HG02763 (cell line): ENCODE data around the gene PIRT.
"Not testable (repeated sequence)": the region's sequence is repeated elsewhere in the genome, so short reads cannot be mapped to it uniquely, and the experiment has no call there.

Experiments
- ATAC-seq: cut with Tn5 transposase; IDR thresholded peaks from one replicate; pipeline ENCODE4 v1.9.1; 2021; ENCODE audit warnings: mild to moderate bottlenecking, moderate library complexity; ENCODE audit not compliant: unreplicated experiment

PIRT gene

GRCh38 chr17:10837921-10838320 lies at the start of gene PIRT:
TSS of gene PIRT (minus strand) at chr17:10838087. CDS start at chr17:10825645, 12,442 bp downstream.
- no peak for ATAC-seq

DNA sequence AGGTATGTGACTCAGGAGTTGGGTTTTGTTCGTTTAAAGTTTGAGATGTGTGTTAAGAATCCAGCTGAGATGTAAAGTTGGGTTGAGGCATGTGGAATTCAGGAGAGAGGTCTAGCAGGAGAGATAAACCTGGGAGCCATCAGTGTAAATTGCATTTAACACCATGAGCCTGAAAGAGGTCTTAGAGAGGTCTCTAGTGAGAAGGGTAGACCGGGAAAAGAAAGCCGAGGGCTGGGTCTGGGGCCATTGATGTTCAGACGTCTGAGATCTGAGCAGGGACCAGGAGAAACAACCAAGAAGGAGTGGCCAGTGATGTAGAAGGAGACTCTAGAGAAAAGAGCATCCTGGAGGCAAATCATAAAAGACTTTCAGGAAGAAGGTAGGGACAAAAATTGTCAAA lies 44.1 kb upstream of the PIRT start:
- ATAC-seq: no peak

DNA sequence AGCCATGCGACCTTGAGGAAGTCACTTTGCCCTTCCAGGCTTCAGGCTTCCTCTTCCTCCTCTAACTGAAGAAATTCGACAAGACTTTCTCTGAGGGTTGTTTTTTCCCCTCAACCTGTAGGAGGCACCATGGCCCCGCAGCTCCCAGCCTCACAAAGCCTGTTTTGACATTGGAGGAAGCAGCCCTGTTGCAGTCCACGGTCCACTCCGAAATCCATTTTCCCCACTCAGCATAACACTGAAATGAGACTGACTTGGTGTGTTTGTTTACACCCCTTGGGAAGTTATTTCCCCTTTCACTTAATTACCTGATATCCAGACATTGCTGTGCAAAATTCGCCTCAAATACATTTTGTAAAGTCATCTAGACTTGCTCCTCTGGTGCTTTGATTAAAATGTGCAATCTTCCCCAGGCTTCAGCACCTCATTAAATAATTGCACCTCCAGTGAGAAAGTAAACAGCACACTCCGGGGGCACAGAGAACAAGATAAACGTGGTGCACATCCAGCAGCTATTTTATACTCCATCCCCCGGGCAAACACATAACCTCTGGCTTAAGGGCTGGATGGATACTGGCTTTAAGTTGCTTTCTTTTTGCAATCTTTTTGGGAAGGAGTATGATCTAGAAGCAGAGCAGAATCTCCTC lies 41.4 kb upstream of the PIRT start:
- no peak for ATAC-seq

DNA sequence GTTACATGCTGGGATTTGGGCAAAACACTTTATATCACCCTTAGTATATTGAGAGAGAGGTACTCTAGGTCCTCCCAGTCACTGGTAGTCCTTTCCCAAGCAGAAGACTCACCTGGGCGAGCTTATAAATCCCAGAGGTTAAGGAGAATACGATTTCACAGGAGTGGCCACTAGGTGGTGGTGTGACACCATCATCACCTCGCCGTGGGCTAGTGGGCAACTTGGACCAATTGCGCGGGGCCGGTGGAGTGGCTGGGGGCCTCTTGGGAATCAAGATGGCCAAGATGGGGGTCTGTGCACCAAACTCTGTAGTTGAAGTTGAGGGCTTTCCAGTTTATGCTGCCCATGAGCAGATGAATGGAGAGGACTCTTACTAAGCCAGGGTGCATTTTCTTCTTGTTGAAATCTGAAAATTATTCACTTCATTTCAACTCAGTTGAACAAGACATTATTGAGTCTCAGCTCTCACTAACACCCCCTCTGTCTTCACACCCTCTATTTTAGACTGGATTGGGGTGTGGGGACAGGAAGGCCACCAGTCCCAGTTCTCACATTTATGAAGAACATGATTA lies 38.2 kb upstream of the PIRT start:
- no peak for ATAC-seq

DNA sequence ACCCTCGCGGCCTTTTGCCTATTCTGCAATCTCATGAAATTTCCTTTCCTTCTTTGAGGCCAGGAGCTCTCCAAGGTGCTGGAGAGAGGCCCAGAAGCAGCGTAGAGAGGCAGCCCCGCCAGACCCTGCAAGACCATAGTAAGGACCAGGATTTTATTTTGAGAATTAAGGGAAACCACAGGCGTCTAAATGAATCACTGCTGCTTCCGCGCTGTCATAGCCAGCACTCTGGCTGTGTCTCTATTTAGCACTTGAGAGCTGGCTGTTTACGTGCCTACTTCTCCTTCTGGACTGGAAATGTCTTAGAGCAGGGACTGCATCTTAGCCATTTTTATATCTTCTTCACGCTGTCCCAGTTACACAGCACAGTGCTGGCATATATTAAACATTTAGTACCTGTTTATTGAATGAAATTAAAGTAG lies 37.6 kb upstream of the PIRT start:
- no peak for ATAC-seq

DNA sequence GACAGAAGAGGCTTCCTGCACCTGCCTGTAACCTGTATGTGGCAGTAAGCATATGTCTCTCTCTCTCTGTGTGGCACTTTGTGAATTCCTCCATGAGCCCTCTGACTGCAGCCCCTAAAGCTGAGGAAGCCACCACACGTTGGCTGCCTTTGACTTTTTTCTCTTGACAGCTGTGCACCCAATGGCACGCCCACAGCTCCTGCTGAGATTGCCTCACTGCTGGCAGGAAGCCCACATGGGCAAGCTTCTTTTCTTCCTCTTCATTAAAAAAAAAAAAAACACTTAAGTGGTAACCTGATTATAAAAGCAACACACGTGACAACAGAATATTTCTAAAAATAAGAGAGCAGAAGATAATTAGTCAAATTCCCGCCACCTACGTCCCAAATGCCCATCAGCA lies 34.0 kb upstream of the PIRT start:
- ATAC-seq: no peak

DNA sequence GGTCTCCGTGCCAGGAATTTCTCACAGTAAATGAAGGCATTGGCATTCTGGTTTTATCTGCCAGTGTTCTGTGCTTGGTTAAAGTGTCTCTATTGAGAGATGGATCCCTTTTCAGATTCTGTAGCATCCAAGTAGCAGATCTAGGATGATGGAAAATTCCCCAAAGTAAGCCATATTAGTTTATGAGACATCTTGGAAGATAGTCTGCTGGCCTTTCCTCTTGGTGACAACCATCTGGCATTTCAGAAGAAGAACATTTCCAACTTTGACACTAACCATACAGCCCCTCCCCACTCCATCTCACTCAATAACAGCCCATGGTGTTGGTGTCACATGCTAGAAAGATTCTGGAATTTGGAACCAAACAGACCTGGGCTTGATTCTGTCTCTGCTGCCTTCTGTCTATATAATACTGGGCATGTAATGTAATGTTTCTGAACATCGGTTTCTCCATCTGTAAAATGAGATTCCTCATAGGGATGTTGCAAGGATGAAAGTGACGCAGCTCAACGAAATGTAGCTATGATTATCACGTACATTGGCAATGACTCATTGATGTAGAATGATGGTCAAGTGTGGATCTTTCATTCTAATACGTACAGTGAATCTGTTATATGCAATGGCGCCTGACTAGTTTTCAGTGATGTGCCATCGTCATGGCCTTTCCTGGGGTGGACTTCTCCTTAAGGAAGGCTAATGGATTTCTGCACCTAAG lies 32.6 kb upstream of the PIRT start:
- no peak for ATAC-seq

DNA sequence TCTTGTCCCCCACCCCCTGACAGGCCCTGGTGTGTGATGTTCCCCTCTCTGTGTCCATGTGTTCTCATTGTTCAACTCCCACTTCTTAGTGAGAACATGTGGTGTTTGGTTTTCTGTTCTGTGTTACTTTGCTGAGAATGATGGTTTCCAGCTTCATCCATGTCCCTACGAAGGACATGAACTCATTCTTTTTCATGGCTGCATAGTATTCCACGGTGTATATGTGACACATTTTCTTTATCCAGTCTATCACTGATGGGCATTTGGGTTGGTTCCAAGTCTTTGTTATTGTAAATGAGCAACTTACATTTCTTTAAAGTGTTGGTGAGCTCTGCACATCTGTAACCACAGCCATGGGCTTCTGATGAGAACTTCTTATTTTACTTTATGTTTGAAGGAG lies 30.9 kb upstream of the PIRT start:
- ATAC-seq: not testable (repeated sequence)

GRCh38 chr17:10859051-10859450 lies 21.2 kb upstream of the PIRT start:
- ATAC-seq: no peak

DNA sequence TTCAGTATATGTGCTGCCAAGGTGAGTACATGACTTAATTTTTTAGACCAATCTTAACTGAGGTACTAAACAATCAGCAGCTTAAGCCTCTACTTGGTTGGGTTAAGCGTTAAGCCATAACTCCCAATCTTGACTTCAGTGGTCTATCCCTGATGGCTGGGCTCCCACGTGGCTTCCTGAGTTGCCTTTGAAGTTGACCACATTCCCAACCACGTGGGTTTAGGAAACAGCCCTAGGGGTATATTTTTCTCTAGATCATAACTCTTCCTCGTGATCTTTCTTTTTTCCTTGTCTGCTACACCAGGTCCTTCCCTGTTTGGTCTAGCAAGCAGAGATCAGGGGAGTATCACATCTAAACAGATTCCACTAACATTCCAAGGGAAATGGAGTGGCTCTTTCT lies 20.1 kb upstream of the PIRT start:
- ATAC-seq: no peak

GRCh38 chr17:10846636-10847035 lies 8.7 kb upstream of the PIRT start:
- ATAC-seq: not testable (repeated sequence)

- ATAC-seq: no peak
Observed at GRCh38 chr17:10845388-10845751, 7.5 kb upstream of the PIRT start.

DNA sequence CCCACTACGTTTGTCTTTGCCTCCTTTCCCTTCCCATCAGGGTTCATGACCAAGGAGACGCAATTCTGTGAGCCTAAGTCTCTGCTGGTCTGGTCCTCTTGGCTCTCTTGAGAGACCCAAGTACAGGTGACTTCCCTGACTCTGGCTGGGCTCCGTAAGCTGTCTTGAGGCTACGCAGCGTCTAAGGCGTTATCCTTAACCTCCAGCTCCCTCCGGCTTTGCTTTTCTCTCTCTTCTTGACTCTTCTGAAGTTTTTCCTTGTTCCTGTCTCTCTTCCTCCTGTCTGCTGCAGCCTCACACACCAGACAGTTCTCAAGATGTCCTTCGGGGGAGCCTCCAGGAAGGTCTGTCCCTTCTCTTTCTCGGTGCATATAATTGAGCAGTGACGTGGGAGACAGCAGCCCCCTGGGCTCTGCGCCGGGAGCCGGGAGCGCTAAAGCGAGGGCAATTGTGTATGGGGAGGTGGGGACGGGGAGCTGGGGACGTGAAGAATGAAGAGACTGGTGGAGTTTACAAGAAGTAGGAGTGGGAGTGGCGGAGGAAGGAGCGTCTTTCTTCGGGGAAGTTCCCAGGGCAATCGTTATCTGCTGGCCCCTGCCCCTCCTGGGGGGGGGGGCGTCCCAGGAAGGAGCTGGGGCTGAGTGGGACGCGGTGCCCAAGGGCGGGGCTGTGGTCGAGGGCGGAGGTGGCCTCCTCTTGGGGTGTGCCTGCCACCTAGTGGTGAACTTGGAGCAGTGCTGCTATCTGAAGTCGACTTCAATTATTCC lies 6.9 kb upstream of the PIRT start:
- ATAC-seq: peak; percentile 85

DNA sequence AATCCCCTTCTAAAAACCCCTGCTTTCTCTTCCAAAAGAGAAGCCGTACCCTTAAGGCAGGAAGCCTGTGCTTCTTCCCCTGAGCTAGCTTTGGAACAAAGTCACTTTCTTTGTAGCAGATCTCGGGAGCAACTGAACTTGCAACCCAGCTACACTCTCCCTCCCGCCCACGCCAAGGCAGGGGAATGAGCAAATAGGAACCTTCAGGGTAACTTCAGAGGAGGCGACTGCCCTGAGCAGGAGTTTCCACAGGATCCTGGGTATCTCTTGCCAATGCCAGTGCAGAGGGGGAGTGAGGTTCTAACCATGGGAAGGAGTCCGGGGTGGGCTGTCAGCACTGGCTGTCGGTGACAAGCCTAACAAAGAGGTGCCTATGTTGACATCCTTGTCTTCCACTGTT lies 5.9 kb upstream of the PIRT start:
- no peak for ATAC-seq

DNA sequence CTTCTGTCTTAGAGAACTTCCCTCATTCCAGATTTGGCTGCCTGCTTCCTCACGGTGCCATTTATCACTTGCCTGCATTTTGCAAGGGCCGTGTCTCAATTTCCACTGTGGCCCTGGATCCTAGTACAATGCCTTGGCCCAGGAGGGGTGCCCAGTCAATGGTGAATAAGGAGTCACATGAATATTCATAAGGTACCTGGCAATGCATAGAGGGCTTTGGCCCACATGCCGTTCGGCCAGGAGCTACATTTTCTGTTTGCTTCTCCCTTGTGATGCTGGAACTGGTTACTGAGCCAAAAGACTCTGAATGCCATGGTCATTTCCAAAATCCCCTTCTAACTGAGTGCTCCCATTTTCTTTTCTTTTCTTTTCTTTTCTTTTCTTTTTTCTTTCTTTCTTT lies 4.8 kb upstream of the PIRT start:
- no peak for ATAC-seq

DNA sequence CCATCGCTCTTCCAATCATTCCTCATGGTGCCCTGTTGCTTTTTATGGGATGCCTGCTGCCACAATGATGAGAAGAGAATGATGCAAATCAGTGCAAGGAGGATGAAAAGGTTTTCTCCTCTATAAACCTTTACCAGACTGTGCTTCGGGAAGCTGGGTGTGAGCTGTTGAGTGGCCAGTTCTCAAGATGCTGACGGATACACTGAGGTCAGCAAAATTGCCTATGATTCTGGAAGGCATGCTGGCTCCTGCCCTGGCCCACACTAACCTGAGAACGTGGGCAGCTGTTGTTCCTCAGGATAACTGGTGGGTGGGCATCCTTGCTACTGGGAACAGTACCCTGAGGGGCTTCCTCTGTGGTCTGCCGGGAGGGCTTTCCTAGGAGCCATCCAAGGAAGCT lies 795 bp upstream of the PIRT start:
- no peak for ATAC-seq

DNA sequence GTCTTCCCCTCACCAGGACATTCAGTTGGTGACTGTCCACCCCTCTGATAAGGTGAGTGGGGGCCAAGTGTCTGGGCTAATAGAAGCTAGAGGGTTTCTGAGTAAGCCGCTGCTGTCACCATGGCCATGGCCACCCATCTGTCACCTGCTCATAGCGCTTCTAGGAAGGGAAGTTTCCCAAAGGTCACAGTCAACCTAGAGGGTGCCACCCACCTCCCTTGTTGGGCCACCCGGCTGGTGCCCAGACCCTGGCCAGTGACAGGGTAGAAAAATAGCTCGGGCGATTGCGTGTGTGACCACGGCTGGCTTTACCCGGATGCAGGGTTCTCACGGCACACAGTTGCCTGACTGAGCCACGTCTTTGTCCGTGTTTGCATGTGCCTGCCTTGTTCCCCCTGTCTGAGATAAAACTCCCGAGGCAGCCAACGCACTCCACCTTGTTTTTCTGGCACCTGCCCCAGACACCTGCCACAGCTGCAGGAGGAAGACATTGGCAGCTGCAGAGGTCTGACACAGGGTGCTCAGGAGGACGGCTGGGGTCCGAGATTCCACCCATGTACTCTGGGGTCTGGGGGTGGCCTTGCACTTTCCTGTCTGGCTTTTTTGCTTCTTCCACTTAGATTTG lies 809 bp downstream of the PIRT start:
- no peak for ATAC-seq

DNA sequence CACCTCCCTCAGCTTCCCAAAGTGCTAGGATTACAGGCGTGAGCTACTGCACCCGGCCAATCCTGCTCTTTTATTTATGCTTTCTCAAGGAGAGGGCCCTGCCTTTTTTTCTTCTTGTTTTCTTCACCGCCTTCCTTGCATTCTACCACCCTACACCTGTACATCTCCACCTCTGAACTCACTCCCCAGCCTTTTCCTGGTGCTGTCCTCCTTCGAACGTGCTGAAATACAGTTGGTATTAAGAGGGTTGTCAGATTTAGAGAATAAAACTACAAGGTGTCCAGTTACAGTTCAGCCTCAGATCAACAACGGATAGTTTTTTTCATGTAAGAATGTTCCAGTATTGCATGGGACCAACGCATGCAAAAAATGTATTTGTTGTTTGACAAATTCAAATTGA lies 1.7 kb downstream of the PIRT start:
- no peak for ATAC-seq

- no peak for ATAC-seq
Observed at GRCh38 chr17:10831696-10832095, 6.2 kb downstream of the PIRT start.

GRCh38 chr17:10827898-10828552 lies 9.9 kb downstream of the PIRT start:
- no peak for ATAC-seq

DNA sequence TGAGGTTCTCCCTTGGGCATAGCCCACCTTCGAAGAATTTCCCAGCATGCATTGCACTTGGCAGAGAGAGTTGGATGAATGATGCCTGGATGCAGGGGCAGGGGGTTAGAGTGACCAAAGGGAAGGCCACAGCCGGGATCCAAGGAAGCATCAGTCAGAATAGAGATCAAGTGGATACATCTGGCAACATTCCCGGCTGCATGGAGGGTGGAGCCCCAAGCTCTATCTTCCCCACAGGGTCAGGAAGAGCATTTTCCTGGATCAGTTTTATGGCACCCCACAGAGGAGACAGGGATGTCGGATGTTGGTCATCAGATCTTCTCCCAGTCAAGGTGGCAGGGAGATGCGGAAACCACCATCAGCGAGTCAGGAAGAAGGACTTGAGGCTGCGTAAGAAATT lies 13.0 kb downstream of the PIRT start:
- no peak for ATAC-seq
